Subcutaneous adipose tissue (tissue), 4 donors: ENCODE data around the gene ITGB1. TPM values are rescaled to one million over a fixed set of nuclear protein-coding genes. Genes with fewer than 3 reads are reported as not detected.

Source experiments
- CTCF ChIP-seq: fragments of 450-650 bp; IDR thresholded peaks from one replicate; pipeline ENCODE4 v1.5.1; 2016; ENCODE audit warnings: low read depth, mild to moderate bottlenecking, control low read depth, antibody characterized with exemption, moderate library complexity
- total RNA-seq, 4 donors: library from RNA; depleted of rRNA; stranded (reverse); fragments of >200 nt; gene quantifications; one replicate each; pipeline ENCODE4 v1.1.0, GENCODE V29; 2016

Gene ITGB1
- total RNA-seq, 4 donors from 2014 or later: 794 to 1,994 (median 1,022) TPM

GRCh38 chr10:32942081-32942480 is 15.9 kb downstream of the ITGB1 start:
- no peak for TF ChIP-seq CTCF

GRCh38 chr10:32941357-32941756 is 16.7 kb downstream of the ITGB1 start:
- no peak for TF ChIP-seq CTCF

DNA sequence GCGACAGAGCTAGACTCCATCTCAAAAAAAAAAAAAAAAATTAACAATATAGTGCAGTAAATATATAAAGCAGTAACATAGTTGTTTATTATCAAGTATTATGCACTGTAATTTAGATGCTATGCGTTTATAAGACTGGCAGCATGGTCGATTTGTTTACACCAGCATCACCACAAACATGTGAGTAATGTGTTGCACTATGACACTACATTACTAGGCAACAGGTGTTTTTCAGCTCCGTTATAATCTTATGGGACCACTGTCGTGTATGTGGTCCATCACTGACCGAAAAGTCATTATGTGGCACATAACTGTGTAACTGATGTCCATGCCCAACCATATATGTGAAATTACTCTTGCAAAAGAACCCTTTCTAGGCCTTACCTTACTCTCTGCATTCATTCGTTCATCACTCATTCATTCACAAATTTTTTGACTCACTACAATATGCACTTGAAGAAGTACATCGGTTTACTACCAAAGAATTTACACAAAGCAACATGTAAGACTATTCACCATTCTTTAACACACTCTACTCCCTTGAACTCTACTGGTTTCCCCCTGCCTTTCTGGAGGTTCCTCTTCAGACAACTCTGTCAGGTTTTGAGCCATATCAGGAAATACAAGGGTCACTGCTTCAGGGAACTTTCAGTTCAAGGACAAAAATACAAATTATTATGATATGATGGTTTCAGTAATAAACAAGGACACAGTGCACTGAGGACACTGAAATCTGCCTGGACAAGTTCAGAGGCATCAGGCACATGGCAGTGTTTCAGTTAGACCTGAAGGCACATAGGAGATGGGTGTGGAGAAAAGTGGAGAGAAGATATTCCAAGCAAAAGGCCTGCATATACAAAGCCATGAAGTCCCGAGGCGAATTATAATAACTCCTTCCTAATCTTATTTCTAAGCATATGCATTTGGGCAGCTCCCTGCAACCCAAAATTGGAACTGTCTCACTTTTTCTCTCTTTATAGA is 17.4 kb downstream of the ITGB1 start:
- TF ChIP-seq CTCF: no peak

- no peak for TF ChIP-seq CTCF
Measured at GRCh38 chr10:32939296-32940111, 18.5 kb downstream of the ITGB1 start.

DNA sequence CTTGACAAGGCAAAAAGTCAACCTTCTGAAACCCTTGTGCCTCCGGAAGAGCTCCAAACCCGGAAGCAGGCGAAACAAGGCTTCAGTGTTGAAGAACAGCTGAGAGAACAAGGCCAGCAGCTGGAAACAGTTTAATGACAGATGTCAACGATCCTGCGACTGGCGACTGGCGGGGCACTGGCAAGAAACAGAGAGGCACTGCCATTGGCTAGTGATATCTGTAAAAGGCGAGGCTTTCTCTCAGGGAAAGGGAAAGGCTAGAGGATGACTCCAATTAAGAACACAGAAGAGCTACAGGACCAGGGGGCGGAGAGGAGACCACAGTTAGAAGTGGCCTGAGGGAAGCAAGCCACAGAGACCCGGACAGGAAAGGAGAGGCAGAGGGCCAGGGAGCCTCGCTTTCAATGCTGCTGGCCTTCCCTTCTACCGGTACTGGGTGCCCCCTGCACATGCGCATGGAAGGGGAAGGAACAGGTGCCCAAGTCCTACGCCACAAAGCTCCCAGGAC is 19.4 kb downstream of the ITGB1 start:
- no peak for TF ChIP-seq CTCF

DNA sequence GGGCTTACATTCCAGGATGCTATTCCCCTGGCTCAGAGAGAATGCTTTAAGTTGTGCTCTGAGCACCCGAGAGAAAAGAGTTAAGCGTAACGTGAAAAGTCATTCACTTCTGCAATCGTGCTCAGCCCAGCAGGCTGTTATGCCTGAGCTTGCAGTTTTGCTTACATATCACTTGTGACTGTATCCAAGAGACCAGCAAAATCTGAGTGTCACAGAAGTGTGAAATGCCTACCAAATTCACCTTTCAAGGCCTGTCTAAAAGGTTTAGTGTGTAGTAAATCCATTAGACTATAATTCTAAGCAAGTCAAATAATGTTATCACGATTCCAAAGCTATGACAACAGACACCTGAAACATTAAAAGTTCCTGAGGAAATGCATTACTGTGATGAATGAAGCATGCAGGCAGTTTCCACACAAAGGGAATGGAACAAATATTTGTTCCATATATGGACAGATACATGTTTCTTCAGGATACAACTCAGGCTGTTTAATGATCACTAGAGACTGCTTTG is 20.1 kb downstream of the ITGB1 start:
- no peak for TF ChIP-seq CTCF
